ENCODE measurements around the gene GPX1. TPM values are rescaled to one million over a fixed set of nuclear protein-coding genes. Genes with fewer than 3 reads are reported as not detected.
"Not testable (repeated sequence)": the region's sequence is repeated elsewhere in the genome, so short reads cannot be mapped to it uniquely, and the experiment has no call there.

GPX1 gene
- total and polyA plus RNA-seq, 4 donors, result 106 to 879 (median 515) TPM

GRCh38 chr3:49403891-49404290 lies 45.7 kb upstream of the GPX1 start:
- ATAC-seq (ENCODE audit: insufficient read depth, low FRiP score) (no peak), DNase-seq (no peak)
- no peaks in the 10 kb centered on the region for H3K27me3 ChIP-seq (ENCODE audit: control insufficient read depth in 3 of 3, insufficient read depth in 3 of 3, low read length in 2 of 3)
- peaks cover 0 to 6% (median 2%) of the 10 kb centered on the region in 4 donors for H3K36me3 ChIP-seq (ENCODE audit: control insufficient read depth in 4 of 4, insufficient read depth in 4 of 4, low read length in 4 of 4)
- no peaks in the 10 kb centered on the region for H3K9me3 ChIP-seq (ENCODE audit: control insufficient read depth in 4 of 4, insufficient read depth in 3 of 4, low read length in 3 of 4)
- TF ChIP-seq, protein P1, sequence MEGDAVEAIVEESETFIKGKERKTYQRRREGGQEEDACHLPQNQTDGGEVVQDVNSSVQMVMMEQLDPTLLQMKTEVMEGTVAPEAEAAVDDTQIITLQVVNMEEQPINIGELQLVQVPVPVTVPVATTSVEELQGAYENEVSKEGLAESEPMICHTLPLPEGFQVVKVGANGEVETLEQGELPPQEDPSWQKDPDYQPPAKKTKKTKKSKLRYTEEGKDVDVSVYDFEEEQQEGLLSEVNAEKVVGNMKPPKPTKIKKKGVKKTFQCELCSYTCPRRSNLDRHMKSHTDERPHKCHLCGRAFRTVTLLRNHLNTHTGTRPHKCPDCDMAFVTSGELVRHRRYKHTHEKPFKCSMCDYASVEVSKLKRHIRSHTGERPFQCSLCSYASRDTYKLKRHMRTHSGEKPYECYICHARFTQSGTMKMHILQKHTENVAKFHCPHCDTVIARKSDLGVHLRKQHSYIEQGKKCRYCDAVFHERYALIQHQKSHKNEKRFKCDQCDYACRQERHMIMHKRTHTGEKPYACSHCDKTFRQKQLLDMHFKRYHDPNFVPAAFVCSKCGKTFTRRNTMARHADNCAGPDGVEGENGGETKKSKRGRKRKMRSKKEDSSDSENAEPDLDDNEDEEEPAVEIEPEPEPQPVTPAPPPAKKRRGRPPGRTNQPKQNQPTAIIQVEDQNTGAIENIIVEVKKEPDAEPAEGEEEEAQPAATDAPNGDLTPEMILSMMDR (IDR thresholded peaks at IDR 0.05; ENCODE audit: control extremely low read depth, extremely low read depth), result no peak
- H3K9ac ChIP-seq (ENCODE audit: insufficient read depth in 1 of 2, low read length in 2 of 2), result no peak overlapping the region
- no peak overlapping the region for H3K4me3 ChIP-seq
- WGBS, 2 donors, result 90 to 95% methylated on average over 5 of the region's 5 CpGs
- peaks cover 0 to 20% (median 3%) of the 10 kb centered on the region in 5 donors for H3K4me1 ChIP-seq (ENCODE audit: control insufficient read depth in 5 of 5, insufficient read depth in 5 of 5, low read length in 5 of 5)
- H3K27ac ChIP-seq (ENCODE audit: low read depth in 1 of 2, low read length in 1 of 2), result no peak overlapping the region

- no peak overlapping the region for H3K9ac ChIP-seq (ENCODE audit: insufficient read depth in 1 of 2, low read length in 2 of 2)
- peaks cover 0 to 17% (median 3%) of the 10 kb centered on the region in 5 donors for H3K4me1 ChIP-seq (ENCODE audit: control insufficient read depth in 5 of 5, insufficient read depth in 5 of 5, low read length in 5 of 5)
- H3K9me3 ChIP-seq (ENCODE audit: control insufficient read depth in 4 of 4, insufficient read depth in 3 of 4, low read length in 3 of 4), result no peaks in the 10 kb centered on the region
- TF ChIP-seq, protein P1 (IDR thresholded peaks at IDR 0.05; ENCODE audit: control extremely low read depth, extremely low read depth), result no peak
- DNase-seq (peak; percentile 30 to 75 (median 43)), ATAC-seq (ENCODE audit: insufficient read depth, low FRiP score) (peak; percentile 35)
- WGBS, 2 donors, result 53 to 84% methylated on average over 2 of the region's 2 CpGs
- no peaks in the 10 kb centered on the region for H3K27me3 ChIP-seq (ENCODE audit: control insufficient read depth in 3 of 3, insufficient read depth in 3 of 3, low read length in 2 of 3)
- H3K36me3 ChIP-seq (ENCODE audit: control insufficient read depth in 4 of 4, insufficient read depth in 4 of 4, low read length in 4 of 4), result peaks cover 0 to 6% (median 3%) of the 10 kb centered on the region in 4 donors
- H3K4me3 ChIP-seq, result no peak overlapping the region
- H3K27ac ChIP-seq (ENCODE audit: low read depth in 1 of 2, low read length in 1 of 2), result no peak overlapping the region
Observed at GRCh38 chr3:49401766-49402165, 43.6 kb upstream of the GPX1 start.

- TF ChIP-seq, protein P1 (IDR thresholded peaks at IDR 0.05; ENCODE audit: control extremely low read depth, extremely low read depth), result no peak
- no peak for ATAC-seq (ENCODE audit: insufficient read depth, low FRiP score)
- H3K9me3 ChIP-seq (ENCODE audit: control insufficient read depth in 4 of 4, insufficient read depth in 3 of 4, low read length in 3 of 4), result no peaks in the 10 kb centered on the region
- H3K4me1 ChIP-seq (ENCODE audit: control insufficient read depth in 5 of 5, insufficient read depth in 5 of 5, low read length in 5 of 5), result peaks cover 0 to 17% (median 0%) of the 10 kb centered on the region in 5 donors
- no peak overlapping the region for H3K9ac ChIP-seq (ENCODE audit: insufficient read depth in 1 of 2, low read length in 2 of 2)
- WGBS, 2 donors, result 94% methylated on average over 3 of the region's 3 CpGs
- no peaks in the 10 kb centered on the region for H3K27me3 ChIP-seq (ENCODE audit: control insufficient read depth in 3 of 3, insufficient read depth in 3 of 3, low read length in 2 of 3)
- peaks cover 2 to 11% (median 6%) of the 10 kb centered on the region in 4 donors for H3K36me3 ChIP-seq (ENCODE audit: control insufficient read depth in 4 of 4, insufficient read depth in 4 of 4, low read length in 4 of 4)
- no peak overlapping the region for H3K4me3 ChIP-seq
- no peak overlapping the region for H3K27ac ChIP-seq (ENCODE audit: low read depth in 1 of 2, low read length in 1 of 2)
- no peak for DNase-seq
Observed at GRCh38 chr3:49399461-49399860, 41.3 kb upstream of the GPX1 start.

- H3K36me3 ChIP-seq (ENCODE audit: control insufficient read depth in 4 of 4, insufficient read depth in 4 of 4, low read length in 4 of 4), result peaks cover 2 to 12% (median 5%) of the 10 kb centered on the region in 4 donors
- no peak overlapping the region for H3K9ac ChIP-seq (ENCODE audit: insufficient read depth in 1 of 2, low read length in 2 of 2)
- peak in 2 of 3 donors; percentile 30 to 42 for DNase-seq
- 57 to 58% methylated on average over 4 of the region's 4 CpGs for WGBS, 2 donors
- H3K4me3 ChIP-seq, result no peak overlapping the region
- H3K4me1 ChIP-seq (ENCODE audit: control insufficient read depth in 5 of 5, insufficient read depth in 5 of 5, low read length in 5 of 5), result peaks cover 0 to 18% (median 0%) of the 10 kb centered on the region in 5 donors
- no peaks in the 10 kb centered on the region for H3K9me3 ChIP-seq (ENCODE audit: control insufficient read depth in 4 of 4, insufficient read depth in 3 of 4, low read length in 3 of 4)
- ATAC-seq (ENCODE audit: insufficient read depth, low FRiP score), result no peak
- H3K27me3 ChIP-seq (ENCODE audit: control insufficient read depth in 3 of 3, insufficient read depth in 3 of 3, low read length in 2 of 3), result no peaks in the 10 kb centered on the region
- TF ChIP-seq, protein P1 (IDR thresholded peaks at IDR 0.05; ENCODE audit: control extremely low read depth, extremely low read depth), result no peak
- no peak overlapping the region for H3K27ac ChIP-seq (ENCODE audit: low read depth in 1 of 2, low read length in 1 of 2)
Observed at GRCh38 chr3:49397470-49397869, 39.3 kb upstream of the GPX1 start.

GRCh38 chr3:49391310-49391709 lies 33.2 kb upstream of the GPX1 start:
- Histone ChIP-seq H3K36me3 (ENCODE audit: control insufficient read depth in 4 of 4, insufficient read depth in 4 of 4, low read length in 4 of 4) (peaks cover 0 to 11% (median 5%) of the 10 kb centered on the region in 4 donors), H3K4me1 (ENCODE audit: control insufficient read depth in 5 of 5, insufficient read depth in 5 of 5, low read length in 5 of 5) (peaks cover 0 to 12% (median under 1%) of the 10 kb centered on the region in 5 donors)
- ATAC-seq (ENCODE audit: insufficient read depth, low FRiP score); H3K9ac ChIP-seq (ENCODE audit: insufficient read depth in 1 of 2, low read length in 2 of 2); H3K4me3 ChIP-seq; H3K27ac ChIP-seq (ENCODE audit: low read depth in 1 of 2, low read length in 1 of 2); DNase-seq; H3K9me3 ChIP-seq (ENCODE audit: control insufficient read depth in 4 of 4, insufficient read depth in 3 of 4, low read length in 3 of 4); H3K27me3 ChIP-seq (ENCODE audit: control insufficient read depth in 3 of 3, insufficient read depth in 3 of 3, low read length in 2 of 3): not testable (repeated sequence)
- 89 to 92% methylated on average over 10 of the region's 10 CpGs for WGBS, 2 donors
